NCI-H2081 (cell line): ENCODE results near the gene ACTR5.

ENCODE experiments used
- DNase-seq, 2 experiments: peaks; one replicate each; lab custom pipeline; 2025; lab: John Stamatoyannopoulos, UW

The ACTR5 gene

GRCh38 chr20:38748097-38748860, at the start of gene ACTR5:
Gene ACTR5 (plus strand): TSS chr20:38748460. CDS start chr20:38748479, 19 bp downstream.
- DNase-seq: peak; percentile 87 to 88

DNA sequence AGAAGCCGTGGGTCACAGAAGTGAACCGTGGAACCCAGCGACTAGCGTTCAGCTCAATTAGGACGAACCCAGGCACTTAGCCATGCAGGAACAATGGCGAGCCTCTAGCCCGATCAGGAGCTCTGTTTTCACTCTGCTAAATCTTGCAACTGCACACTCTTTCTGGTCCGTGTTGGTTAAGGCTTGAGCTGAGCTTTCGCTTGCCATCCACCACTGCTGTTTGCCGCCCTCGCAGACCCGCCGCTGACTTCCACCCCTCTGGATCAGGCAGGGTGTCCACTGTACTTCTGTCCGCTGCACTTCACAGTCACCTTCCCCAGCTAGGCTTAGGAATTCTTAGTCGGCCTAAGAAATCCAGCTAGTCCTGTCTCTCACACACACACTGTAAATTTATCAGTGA, 49.7 kb upstream of the ACTR5 start:
- DNase-seq: no peak

- no peak for DNase-seq
These were observed 48.1 kb upstream of the ACTR5 start for GRCh38 chr20:38700141-38700540.

DNA sequence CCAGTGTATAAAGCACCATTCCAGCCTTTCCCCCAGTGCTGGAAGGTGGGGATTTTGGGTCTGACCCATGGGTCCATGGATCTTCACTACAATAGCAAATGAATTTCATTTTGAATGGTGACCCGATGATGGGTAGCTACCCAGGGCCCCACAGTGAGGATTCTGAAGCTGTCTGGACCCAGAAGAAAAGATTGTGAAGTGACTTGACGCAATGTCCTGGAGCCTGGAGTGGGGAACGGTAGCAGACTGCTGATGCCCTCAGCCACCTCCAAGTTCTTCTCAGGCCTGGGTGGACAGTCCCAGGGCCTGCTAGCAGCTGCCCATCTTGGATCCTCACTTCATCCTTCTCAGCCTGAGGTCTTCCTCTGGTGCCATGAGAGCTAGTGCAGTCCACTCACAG, 47.3 kb upstream of the ACTR5 start:
- no peak for DNase-seq

DNA sequence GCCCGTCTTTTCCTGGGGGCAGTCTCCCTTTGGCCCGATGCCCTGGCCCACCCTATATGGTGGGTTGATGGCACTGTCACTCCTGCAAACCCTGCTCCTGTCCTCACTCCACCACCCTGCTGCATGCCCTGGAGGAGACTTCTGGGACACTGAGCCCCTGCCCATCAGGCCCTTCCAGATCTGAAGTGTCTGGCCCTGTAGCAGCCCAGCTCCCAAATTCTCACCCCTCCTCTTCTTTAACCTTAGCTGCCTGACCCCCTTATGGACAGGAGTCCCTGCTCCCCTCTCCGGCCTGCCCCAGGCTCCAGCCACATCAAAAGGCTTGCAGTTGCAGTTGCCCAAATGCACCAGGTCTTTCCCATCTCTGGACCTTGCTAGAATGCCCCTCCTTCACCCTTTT, 44.7 kb upstream of the ACTR5 start:
- no peak for DNase-seq

- no peak for DNase-seq
These were observed 44.1 kb upstream of the ACTR5 start for GRCh38 chr20:38704136-38704535.

DNA sequence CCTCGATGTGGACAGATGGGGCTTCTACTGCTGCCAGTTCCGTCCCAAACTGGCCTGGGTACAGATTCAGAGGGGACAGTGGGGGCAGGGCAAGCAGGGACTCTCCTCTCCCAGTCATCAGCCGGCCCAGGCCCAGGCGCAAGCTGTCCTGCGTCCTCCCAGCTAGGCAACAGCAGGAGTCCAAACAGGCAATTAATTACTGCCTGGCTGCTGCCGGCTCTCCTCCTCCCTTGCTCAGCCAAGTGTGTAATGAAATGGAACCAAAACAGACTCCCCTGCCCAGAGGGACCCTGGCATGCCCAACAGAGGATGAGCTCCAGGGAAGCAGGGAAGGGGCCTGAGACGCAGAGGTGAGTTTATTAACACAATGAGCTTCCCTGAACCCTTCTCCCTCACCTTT, 41.8 kb upstream of the ACTR5 start:
- peak; percentile 11 to 56 for DNase-seq

GRCh38 chr20:38714308-38714707, 34.0 kb upstream of the ACTR5 start:
- DNase-seq: no peak

DNA sequence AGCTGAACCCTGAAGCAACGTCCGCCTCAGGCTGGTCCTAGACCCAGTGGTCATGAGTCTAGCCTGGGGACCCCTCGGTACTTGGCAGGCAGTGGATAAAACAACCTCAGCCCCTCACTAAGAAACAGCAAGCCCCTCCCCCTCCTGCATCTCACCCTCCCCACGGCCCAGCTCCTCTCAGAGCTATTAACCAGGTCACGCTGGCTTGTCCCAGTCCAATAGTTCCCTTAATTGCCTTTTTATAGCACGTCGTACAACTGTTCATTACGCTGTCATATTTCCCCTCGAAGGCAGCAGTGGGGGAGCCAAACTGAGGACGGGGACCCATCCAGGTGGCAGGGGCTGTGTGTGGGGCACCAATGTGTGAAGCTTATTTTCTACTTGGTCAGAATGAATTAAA, 32.6 kb upstream of the ACTR5 start:
- peak in 1 of 2 experiments; percentile 19 for DNase-seq

DNA sequence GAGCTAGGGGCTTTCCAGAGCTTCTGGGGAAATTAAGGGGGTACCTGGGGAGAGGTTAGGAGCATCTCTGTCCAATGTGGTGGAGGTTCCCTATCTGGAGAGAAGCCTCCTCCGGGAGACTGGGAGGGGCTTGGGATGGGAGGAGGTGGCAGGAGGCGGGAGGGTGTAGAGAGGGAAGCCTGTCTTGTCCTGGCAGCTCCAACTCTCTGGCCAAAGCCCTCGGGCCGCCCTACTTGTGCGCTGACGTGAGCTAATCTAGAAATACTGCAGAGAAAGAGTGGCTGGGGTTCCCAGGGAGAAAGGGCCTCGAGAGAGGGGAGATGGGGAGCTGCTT, 25.6 kb upstream of the ACTR5 start:
- DNase-seq: no peak

DNA sequence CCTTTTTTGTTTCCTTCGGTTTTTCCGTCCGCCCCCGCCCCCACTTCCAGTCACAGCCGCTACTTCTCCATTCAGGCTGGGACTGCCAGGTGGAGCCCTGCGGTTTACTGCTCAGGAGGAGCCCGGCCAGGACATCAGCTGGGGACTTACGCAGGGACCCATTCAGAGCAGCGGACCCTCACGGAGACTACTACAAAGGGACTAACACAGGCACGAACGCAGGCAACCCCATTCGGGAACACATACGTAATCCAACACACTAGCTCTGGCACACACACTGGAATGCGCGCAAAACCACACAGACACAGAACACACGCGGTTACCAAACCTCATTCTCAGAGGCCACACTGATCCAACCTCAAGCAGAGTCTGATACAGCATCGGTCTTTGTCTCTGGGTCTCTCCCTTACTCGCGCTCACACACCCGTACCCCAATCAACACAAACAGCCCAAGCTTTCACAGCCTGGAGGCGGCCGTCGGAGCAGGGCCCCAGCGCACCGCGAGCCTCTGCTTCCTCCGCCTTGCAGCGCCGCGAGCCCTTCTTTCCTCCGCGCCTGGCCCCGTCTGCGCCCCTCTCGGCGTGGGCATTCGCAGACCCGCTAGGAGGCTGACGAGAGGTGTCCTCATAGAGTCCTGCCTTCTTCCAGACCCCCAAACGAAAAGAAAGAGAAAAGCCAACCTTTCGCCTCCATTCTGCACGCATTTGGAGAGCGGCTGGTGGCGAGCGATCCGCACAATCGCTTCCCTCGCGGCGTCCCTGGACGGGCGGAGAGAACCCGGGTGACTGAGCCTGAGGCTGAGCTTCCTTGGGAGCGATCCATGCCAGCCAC, 25.0 kb upstream of the ACTR5 start:
- no peak for DNase-seq

- DNase-seq: no peak
These were observed 24.2 kb upstream of the ACTR5 start, which contains the start of gene SLC32A1 for GRCh38 chr20:38723848-38724625. Gene SLC32A1 (plus strand): TSS chr20:38724486. CDS start chr20:38724725, 239 bp downstream.

GRCh38 chr20:38724626-38725147, 23.6 kb upstream of the ACTR5 start:
- no peak for DNase-seq

- no peak for DNase-seq
These were observed 22.9 kb upstream of the ACTR5 start for GRCh38 chr20:38725148-38725901.

- no peak for DNase-seq
These were observed 22.1 kb upstream of the ACTR5 start for GRCh38 chr20:38725931-38726803.

- no peak for DNase-seq
These were observed 21.3 kb upstream of the ACTR5 start for GRCh38 chr20:38726804-38727606.

DNA sequence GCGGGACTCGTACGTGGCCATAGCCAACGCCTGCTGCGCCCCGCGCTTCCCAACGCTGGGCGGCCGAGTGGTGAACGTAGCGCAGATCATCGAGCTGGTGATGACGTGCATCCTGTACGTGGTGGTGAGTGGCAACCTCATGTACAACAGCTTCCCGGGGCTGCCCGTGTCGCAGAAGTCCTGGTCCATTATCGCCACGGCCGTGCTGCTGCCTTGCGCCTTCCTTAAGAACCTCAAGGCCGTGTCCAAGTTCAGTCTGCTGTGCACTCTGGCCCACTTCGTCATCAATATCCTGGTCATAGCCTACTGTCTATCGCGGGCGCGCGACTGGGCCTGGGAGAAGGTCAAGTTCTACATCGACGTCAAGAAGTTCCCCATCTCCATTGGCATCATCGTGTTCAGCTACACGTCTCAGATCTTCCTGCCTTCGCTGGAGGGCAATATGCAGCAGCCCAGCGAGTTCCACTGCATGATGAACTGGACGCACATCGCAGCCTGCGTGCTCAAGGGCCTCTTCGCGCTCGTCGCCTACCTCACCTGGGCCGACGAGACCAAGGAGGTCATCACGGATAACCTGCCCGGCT, 20.6 kb upstream of the ACTR5 start:
- DNase-seq: no peak

DNA sequence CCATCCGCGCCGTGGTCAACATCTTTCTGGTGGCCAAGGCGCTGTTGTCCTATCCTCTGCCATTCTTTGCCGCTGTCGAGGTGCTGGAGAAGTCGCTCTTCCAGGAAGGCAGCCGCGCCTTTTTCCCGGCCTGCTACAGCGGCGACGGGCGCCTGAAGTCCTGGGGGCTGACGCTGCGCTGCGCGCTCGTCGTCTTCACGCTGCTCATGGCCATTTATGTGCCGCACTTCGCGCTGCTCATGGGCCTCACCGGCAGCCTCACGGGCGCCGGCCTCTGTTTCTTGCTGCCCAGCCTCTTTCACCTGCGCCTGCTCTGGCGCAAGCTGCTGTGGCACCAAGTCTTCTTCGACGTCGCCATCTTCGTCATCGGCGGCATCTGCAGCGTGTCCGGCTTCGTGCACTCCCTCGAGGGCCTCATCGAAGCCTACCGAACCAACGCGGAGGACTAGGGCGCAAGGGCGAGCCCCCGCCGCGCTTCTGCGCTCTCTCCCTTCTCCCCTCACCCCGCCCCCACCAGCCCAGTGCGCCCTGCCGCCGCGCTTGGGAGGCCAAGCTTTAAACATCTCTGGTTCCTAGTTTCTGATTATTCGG, 20.0 kb upstream of the ACTR5 start:
- no peak for DNase-seq
